ENCODE data around the gene GAGE1. TPM values are rescaled to one million over a fixed set of nuclear protein-coding genes. Genes with fewer than 3 reads are reported as not detected.
"Not testable (repeated sequence)": the region's sequence is repeated elsewhere in the genome, so short reads cannot be mapped to it uniquely, and the experiment has no call there.

GAGE1 gene, protein sequence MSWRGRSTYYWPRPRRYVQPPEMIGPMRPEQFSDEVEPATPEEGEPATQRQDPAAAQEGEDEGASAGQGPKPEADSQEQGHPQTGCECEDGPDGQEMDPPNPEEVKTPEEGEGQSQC
- not detected for polyA plus RNA-seq (ENCODE audit: low read depth in 6 of 6)

DNA sequence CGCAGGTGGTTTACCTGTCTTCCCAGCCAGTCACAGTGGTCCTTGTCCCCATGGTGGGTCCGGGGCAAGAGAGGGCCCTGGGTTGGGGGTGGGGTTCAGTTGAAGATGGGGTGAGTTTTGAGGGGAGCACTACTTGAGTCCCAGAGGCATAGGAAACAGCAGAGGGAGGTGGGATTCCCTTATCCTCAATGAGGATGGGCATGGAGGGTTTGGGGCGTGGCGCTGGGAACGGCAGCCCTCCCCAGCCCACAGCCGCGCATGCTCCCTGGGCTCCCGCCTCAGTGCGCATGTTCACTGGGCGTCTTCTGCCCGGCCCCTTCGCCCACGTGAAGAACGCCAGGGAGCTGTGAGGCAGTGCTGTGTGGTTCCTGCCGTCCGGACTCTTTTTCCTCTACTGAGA lies at the start of gene GAGE1:
GAGE1 (plus strand) TSS at position 301 of the 400 bp plus-strand sequence. CDS start 1,155 bp downstream, outside the sequence.
- H3K4me3 Mint-ChIP-seq; H3K27me3 Mint-ChIP-seq; DNase-seq; H3K36me3 Mint-ChIP-seq; H3K9me3 Mint-ChIP-seq; H3K27ac Mint-ChIP-seq; H3K4me1 Mint-ChIP-seq; ATAC-seq (ENCODE audit: low read depth in 2 of 2): not testable (repeated sequence)

DNA sequence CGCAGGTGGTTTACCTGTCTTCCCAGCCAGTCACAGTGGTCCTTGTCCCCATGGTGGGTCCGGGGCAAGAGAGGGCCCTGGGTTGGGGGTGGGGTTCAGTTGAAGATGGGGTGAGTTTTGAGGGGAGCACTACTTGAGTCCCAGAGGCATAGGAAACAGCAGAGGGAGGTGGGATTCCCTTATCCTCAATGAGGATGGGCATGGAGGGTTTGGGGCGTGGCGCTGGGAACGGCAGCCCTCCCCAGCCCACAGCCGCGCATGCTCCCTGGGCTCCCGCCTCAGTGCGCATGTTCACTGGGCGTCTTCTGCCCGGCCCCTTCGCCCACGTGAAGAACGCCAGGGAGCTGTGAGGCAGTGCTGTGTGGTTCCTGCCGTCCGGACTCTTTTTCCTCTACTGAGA lies 47.8 kb upstream of the GAGE1 start, which contains the start of gene GAGE12E:
GAGE12E (plus strand) TSS at position 301 of the 400 bp plus-strand sequence. CDS start 1,155 bp downstream, outside the sequence.
- H3K9me3 Mint-ChIP-seq; H3K4me1 Mint-ChIP-seq; H3K27ac Mint-ChIP-seq; ATAC-seq (ENCODE audit: low read depth in 2 of 2); H3K27me3 Mint-ChIP-seq; H3K36me3 Mint-ChIP-seq; H3K4me3 Mint-ChIP-seq; DNase-seq: not testable (repeated sequence)

DNA sequence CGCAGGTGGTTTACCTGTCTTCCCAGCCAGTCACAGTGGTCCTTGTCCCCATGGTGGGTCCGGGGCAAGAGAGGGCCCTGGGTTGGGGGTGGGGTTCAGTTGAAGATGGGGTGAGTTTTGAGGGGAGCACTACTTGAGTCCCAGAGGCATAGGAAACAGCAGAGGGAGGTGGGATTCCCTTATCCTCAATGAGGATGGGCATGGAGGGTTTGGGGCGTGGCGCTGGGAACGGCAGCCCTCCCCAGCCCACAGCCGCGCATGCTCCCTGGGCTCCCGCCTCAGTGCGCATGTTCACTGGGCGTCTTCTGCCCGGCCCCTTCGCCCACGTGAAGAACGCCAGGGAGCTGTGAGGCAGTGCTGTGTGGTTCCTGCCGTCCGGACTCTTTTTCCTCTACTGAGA lies 38.3 kb upstream of the GAGE1 start, which contains the start of gene GAGE12F:
GAGE12F (plus strand) TSS at position 301 of the 400 bp plus-strand sequence. CDS start 1,155 bp downstream, outside the sequence.
- not testable (repeated sequence) for H3K36me3 Mint-ChIP-seq; H3K27me3 Mint-ChIP-seq; H3K27ac Mint-ChIP-seq; ATAC-seq (ENCODE audit: low read depth in 2 of 2); DNase-seq; H3K4me1 Mint-ChIP-seq; H3K4me3 Mint-ChIP-seq; H3K9me3 Mint-ChIP-seq

DNA sequence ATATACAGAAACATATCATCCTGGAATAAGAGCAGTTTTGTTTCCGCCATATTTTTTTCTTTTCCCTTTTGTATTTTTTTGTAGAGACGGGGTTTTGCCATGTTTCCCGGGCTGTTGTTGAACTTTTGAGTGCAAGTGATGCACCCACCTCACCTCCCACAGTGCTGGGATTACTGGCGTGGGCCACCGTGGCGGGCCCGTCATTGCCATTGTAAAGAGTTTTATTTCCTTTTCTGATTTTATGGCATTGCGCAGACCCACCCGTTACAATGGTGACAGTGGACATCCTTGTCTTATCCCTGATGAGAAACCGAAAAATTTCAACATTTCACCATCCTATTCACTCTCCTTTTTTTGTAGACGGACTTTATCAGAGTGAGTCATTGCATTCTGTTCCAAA lies 30.1 kb upstream of the GAGE1 start:
- ATAC-seq (ENCODE audit: low read depth in 2 of 2); DNase-seq; H3K27me3 Mint-ChIP-seq; H3K4me3 Mint-ChIP-seq; H3K4me1 Mint-ChIP-seq; H3K36me3 Mint-ChIP-seq; H3K9me3 Mint-ChIP-seq; H3K27ac Mint-ChIP-seq: not testable (repeated sequence)

DNA sequence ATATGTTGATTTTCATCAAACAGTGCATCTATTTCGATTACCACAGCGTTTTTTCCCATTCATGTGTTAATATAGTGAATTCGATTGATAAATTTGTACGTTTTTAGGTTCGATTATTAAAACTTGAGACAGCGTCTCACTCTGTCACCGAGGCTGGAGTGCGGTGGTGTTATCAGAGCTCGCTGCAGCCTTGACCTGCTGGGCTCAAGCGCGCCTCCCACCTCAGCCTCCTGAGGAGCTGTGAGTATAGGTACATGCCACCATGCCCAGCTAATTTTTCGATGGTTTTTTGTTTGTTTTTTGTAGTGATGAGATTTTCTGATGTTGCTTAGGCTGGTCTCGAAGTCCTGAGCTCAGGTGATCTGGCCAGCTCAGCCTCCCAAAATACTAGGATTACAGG lies 29.7 kb upstream of the GAGE1 start:
- not testable (repeated sequence) for H3K9me3 Mint-ChIP-seq; H3K27ac Mint-ChIP-seq; H3K27me3 Mint-ChIP-seq; ATAC-seq (ENCODE audit: low read depth in 2 of 2); DNase-seq; H3K4me3 Mint-ChIP-seq; H3K4me1 Mint-ChIP-seq; H3K36me3 Mint-ChIP-seq

DNA sequence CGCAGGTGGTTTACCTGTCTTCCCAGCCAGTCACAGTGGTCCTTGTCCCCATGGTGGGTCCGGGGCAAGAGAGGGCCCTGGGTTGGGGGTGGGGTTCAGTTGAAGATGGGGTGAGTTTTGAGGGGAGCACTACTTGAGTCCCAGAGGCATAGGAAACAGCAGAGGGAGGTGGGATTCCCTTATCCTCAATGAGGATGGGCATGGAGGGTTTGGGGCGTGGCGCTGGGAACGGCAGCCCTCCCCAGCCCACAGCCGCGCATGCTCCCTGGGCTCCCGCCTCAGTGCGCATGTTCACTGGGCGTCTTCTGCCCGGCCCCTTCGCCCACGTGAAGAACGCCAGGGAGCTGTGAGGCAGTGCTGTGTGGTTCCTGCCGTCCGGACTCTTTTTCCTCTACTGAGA lies 28.7 kb upstream of the GAGE1 start, which contains the start of gene GAGE12G:
GAGE12G (plus strand) TSS at position 301 of the 400 bp plus-strand sequence. CDS start 1,155 bp downstream, outside the sequence.
- not testable (repeated sequence) for H3K27ac Mint-ChIP-seq; DNase-seq; H3K27me3 Mint-ChIP-seq; H3K4me3 Mint-ChIP-seq; H3K4me1 Mint-ChIP-seq; H3K36me3 Mint-ChIP-seq; H3K9me3 Mint-ChIP-seq; ATAC-seq (ENCODE audit: low read depth in 2 of 2)

DNA sequence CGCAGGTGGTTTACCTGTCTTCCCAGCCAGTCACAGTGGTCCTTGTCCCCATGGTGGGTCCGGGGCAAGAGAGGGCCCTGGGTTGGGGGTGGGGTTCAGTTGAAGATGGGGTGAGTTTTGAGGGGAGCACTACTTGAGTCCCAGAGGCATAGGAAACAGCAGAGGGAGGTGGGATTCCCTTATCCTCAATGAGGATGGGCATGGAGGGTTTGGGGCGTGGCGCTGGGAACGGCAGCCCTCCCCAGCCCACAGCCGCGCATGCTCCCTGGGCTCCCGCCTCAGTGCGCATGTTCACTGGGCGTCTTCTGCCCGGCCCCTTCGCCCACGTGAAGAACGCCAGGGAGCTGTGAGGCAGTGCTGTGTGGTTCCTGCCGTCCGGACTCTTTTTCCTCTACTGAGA lies 19.2 kb upstream of the GAGE1 start, which contains the start of gene GAGE12H:
GAGE12H (plus strand) TSS at position 301 of the 400 bp plus-strand sequence. CDS start 1,155 bp downstream, outside the sequence.
- not testable (repeated sequence) for H3K27me3 Mint-ChIP-seq; H3K36me3 Mint-ChIP-seq; ATAC-seq (ENCODE audit: low read depth in 2 of 2); H3K9me3 Mint-ChIP-seq; H3K27ac Mint-ChIP-seq; H3K4me1 Mint-ChIP-seq; DNase-seq; H3K4me3 Mint-ChIP-seq

DNA sequence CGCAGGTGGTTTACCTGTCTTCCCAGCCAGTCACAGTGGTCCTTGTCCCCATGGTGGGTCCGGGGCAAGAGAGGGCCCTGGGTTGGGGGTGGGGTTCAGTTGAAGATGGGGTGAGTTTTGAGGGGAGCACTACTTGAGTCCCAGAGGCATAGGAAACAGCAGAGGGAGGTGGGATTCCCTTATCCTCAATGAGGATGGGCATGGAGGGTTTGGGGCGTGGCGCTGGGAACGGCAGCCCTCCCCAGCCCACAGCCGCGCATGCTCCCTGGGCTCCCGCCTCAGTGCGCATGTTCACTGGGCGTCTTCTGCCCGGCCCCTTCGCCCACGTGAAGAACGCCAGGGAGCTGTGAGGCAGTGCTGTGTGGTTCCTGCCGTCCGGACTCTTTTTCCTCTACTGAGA lies 9.6 kb upstream of the GAGE1 start, which contains the start of gene GAGE2A:
GAGE2A (plus strand) TSS at position 301 of the 400 bp plus-strand sequence. CDS start 1,155 bp downstream, outside the sequence.
- not testable (repeated sequence) for DNase-seq; H3K27me3 Mint-ChIP-seq; H3K36me3 Mint-ChIP-seq; H3K4me3 Mint-ChIP-seq; H3K4me1 Mint-ChIP-seq; ATAC-seq (ENCODE audit: low read depth in 2 of 2); H3K9me3 Mint-ChIP-seq; H3K27ac Mint-ChIP-seq

DNA sequence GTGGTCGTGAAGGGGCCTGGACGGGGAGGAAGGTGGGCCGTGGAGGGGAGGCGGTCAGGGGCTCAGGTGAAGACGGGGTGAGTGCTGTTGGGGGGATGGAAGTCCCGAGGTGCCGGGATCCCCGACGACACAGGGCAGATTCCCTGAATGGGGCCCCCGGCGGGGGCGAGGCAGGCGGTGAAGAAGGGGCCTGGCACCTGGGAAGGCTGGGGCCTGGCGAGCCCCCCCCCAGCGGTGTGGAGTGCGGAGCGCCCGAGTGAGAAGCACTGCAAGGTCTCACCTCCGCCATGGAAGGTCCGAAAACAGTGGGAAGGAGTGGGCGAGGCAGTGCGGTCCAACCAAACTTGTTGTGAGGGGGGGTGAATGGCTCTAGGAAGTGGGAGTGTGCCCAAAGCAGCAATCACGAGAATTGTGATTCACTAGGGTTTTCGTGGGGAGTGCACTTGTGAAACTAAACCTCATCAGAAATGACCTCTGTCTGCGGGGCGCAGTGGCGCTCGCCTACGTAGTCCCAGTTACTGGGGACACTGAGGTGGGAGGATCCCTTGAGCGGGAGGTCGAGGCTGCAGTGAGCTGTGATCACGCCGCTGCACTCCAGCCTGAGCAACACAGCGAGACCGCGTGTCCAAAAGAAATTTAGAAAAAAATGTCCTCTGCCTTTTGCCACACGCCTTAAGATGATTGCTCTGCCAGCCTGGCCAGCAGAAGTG lies 8.9 kb upstream of the GAGE1 start:
- DNase-seq: peak; percentile 6
- not testable (repeated sequence) for H3K9me3 Mint-ChIP-seq; H3K36me3 Mint-ChIP-seq; H3K27ac Mint-ChIP-seq; H3K4me3 Mint-ChIP-seq; H3K4me1 Mint-ChIP-seq; H3K27me3 Mint-ChIP-seq; ATAC-seq (ENCODE audit: low read depth in 2 of 2)

DNA sequence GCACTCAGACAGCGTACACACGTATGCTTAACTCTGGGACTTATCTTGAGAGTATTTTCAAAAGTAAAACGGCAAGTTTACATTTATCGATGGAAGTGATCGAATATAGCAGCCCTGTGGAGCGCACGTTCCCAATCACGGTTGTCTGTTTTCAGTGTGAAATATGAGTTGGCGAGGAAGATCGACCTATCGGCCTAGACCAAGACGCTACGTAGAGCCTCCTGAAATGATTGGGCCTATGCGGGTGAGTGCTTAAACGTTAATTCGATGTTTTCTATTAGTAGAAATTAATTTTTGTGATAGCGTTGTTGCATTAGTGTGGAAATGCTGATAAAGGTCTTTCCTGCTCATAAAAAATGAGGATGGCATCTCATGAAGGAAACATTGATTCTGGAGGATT lies 8.3 kb upstream of the GAGE1 start:
- not testable (repeated sequence) for DNase-seq; H3K4me3 Mint-ChIP-seq; H3K9me3 Mint-ChIP-seq; ATAC-seq (ENCODE audit: low read depth in 2 of 2); H3K36me3 Mint-ChIP-seq; H3K27ac Mint-ChIP-seq; H3K27me3 Mint-ChIP-seq; H3K4me1 Mint-ChIP-seq

DNA sequence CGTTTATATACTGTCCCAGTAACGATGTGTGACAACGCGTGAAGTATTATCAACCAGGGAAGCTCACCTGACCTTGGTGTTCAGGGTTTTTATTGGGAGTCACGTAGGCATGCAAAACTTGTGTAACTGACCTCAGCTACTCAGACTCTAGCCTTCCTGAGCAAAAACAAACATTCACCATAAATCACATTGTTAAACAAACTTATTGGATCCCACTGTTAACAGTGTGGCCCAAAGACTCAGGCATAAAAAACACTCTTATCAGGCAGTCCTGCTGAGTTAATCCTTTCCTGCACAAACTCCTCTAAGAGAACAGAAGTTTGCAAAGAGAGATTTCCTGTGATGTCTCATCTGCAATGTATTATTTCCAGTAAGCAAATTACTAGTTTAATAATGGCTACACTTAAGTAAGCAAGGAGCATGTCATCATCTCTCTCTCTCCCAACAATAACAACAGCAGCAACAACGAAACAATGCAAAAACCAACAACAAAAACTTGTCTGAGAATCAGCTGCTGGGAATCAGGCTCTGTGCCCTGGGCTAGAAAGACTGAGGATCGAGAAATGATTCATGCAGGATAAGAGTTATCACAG lies 12.0 kb downstream of the GAGE1 start:
- DNase-seq: no peak
- Mint-ChIP-seq H3K27ac (no peak overlapping the region), H3K9me3 (peaks cover 0 to 4% (median 0%) of the 10 kb centered on the region in 7 donors), H3K4me3 (no peak overlapping the region), H3K36me3 (no peaks in the 10 kb centered on the region), H3K4me1 (no peaks in the 10 kb centered on the region), H3K27me3 (peaks cover 0 to 14% (median 3%) of the 10 kb centered on the region in 3 donors)
- no peak for ATAC-seq (ENCODE audit: low read depth in 2 of 2)

DNA sequence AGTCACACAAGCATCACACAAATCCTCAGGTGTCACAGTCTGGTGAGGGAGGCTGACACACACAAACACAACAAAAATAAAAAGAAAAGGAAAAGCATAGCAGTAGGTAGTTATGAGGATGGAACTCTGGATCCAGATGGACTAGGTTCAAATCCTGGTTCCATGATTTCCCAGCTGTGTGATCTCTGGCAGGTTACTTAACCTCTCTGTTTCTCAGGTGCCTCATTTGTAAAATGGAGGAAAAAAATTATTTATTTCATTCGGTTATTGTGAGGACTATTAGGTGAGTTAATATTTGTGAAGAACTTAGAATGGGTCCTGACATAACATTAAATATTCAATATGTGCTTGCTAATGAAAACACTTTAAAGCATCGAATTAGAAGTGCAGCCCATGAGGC lies 19.8 kb downstream of the GAGE1 start:
- ATAC-seq (ENCODE audit: low read depth in 2 of 2): no peak
- Mint-ChIP-seq H3K4me1 (no peaks in the 10 kb centered on the region), H3K27ac (no peak overlapping the region)

DNA sequence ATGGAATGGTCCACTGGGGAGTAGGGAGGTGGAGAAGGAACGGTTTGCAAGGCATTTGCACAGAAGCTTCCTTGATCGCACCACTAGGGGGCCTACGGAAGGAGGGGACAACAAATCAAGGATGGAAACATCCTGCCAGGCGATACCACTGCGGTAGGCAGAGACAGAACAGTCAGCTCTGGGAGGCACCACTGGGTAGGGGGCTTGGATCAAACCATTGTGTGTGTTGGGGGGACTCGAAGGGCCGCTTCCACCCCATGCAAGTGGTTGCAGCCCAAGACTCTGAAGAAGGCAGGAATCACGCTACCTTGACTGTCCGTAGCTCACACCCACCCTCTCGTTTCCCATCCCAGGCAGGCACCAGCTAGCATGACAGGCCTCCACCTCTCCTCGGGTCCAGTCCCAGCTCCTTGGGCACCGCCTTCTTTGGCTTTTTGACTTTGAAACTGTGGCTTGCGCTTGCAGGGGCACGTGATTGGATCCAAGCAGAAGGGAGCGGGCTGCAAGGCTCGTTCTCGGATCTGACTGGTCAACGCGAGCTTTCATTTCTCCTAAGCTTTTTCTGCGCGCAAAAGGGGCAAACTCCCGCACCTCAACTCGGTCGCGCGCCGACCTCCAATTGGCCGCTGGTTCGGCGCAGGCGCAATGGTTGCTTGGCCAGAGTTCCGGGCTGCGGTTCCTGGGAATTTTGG lies 28.4 kb downstream of the GAGE1 start:
- peaks cover 0 to 10% (median 4%) of the 10 kb centered on the region in 3 donors for H3K27me3 Mint-ChIP-seq

More for the DNA sequence above, 19.8 kb downstream of the GAGE1 start:
- Mint-ChIP-seq H3K9me3 (peaks cover 0 to 7% (median 3%) of the 10 kb centered on the region in 7 donors), H3K27me3 (peaks cover 0 to 6% (median 0%) of the 10 kb centered on the region in 3 donors), H3K36me3 (no peaks in the 10 kb centered on the region), H3K4me3 (no peak overlapping the region)
- no peak for DNase-seq

More for the DNA sequence above, 28.4 kb downstream of the GAGE1 start:
- Mint-ChIP-seq H3K4me3 (peak overlapping the region in 6 of 8 donors; percentile 22 to 81 (median 53)), H3K4me1 (no peaks in the 10 kb centered on the region), H3K36me3 (no peaks in the 10 kb centered on the region), H3K27ac (peak overlapping the region in 1 of 6 donors; percentile 74), H3K9me3 (peaks cover 2 to 39% (median 19%) of the 10 kb centered on the region in 7 donors)
- ATAC-seq (ENCODE audit: low read depth in 2 of 2) (peak in 1 of 2 donors; percentile 11), DNase-seq (no peak)
